ENCODE measurements around the gene CD81.

CD81 gene

GRCh38 chr11:2385156-2386151, 8.3 kb downstream of the CD81 start:
- TF ChIP-seq, protein P1, sequence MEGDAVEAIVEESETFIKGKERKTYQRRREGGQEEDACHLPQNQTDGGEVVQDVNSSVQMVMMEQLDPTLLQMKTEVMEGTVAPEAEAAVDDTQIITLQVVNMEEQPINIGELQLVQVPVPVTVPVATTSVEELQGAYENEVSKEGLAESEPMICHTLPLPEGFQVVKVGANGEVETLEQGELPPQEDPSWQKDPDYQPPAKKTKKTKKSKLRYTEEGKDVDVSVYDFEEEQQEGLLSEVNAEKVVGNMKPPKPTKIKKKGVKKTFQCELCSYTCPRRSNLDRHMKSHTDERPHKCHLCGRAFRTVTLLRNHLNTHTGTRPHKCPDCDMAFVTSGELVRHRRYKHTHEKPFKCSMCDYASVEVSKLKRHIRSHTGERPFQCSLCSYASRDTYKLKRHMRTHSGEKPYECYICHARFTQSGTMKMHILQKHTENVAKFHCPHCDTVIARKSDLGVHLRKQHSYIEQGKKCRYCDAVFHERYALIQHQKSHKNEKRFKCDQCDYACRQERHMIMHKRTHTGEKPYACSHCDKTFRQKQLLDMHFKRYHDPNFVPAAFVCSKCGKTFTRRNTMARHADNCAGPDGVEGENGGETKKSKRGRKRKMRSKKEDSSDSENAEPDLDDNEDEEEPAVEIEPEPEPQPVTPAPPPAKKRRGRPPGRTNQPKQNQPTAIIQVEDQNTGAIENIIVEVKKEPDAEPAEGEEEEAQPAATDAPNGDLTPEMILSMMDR (IDR thresholded peaks at IDR 0.05; ENCODE audit: low read depth, low read length), result no peak
- no peak overlapping the region for H3K4me3 ChIP-seq (ENCODE audit: low read depth, low read length)

DNA sequence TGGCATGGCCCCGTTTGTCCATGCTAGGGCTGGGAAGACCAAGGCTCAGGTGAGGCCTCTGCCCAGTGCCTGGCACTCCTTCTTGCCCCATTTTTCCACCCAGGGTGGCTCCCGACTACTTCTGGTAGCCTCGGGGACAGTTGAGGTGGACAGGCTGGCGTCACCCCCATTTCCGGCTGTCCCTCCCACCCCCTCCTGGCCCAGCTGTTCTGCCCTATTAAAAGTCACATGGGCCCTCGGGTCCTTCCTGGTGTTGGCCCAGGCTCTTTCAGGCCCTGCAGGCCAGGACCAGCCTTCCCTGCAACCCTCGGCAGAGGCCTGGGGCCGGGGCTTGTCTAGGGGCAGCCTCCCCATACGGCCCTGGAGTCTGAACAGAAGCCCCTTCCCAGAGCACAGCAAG, 9.5 kb downstream of the CD81 start:
- no peak overlapping the region for H3K4me3 ChIP-seq (ENCODE audit: low read depth, low read length)
- TF ChIP-seq, protein P1 (IDR thresholded peaks at IDR 0.05; ENCODE audit: low read depth, low read length), result no peak

- no peak overlapping the region for H3K4me3 ChIP-seq (ENCODE audit: low read depth, low read length)
- TF ChIP-seq, protein P1 (IDR thresholded peaks at IDR 0.05; ENCODE audit: low read depth, low read length), result no peak
Observed at GRCh38 chr11:2387266-2387987, 10.3 kb downstream of the CD81 start.

DNA sequence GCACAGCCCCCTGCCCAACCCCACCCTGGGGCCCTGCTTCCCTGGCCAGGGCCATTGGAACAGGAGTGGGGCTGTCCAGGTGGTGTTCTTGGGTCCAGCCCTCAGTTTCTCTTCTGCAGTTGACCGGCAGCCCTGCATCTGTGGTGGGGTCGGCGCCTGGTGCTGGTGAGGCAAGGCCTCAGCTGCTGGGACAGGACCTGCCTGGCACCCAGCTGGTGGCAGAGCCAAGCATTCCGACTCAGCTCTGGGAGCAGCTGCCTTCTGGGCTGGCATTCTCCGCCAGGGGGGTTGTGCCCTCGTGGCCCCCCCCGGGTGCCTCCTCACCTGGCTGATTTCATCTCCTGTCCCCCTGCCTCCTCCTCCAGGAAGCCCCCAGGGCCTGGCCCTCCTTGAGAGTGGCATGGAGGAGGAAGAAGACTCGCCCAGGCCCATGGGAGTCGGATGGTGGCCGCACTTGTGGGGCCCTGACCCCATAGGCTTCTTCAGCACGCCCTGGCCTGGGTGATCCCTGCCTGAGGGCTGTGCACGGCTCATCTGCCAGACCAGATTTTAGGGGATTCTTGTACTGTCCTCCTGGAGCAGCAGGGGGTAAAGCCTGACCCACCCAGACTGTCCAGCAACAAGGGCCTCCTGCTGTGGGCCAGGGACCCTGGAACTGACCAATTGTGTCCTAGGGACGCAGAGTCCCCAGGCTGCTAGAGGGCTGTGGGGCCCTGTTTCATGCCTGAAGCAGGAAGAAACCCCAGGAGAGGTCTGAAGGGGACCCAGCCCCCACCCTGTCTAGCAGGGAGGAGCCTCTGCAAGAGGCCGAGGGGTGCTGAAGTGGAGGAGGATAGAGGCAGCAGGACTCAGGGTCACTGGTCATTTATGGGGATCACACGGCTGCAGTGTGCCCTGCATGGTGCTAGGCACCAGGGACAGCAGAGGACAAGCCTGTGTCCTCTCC, 11.6 kb downstream of the CD81 start:
- TF ChIP-seq, protein P1 (IDR thresholded peaks at IDR 0.05; ENCODE audit: low read depth, low read length), result no peak
- no peak overlapping the region for H3K4me3 ChIP-seq (ENCODE audit: low read depth, low read length)

DNA sequence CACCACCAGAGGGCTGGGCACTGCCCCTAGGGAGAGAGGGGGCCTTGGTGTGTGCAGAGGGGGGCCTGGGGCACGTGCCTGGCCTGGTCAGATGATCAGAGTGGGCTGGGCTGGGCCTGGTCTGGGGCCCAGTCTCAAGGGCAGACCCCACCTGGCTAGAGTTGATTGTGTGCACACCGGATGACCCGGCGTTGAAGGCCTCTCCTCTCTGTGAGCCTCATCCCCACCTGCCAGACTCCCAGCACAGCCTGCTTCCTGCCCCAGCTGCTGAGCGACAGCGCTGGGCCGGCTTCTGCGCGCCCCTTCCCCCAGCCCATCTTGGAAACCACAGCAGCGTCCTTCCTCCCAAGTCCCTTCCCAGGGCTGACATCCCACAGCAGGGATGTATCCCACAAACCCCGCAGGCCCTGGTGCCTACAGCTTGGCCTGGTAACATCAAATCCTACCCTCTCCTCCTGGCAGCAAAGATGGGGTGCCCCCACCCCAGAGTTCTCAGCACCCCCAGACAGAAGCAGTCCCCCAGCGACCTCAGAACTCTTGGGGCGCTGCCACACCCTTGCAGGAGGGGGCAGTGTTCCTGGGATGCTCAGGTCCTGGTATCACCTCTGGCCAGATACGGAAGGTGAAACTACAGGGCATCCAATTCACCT, 12.4 kb downstream of the CD81 start:
- TF ChIP-seq, protein P1 (IDR thresholded peaks at IDR 0.05; ENCODE audit: low read depth, low read length), result 0 out of 2 replicates have a peak, but pooled peaks have one; percentile 15
- H3K4me3 ChIP-seq (ENCODE audit: low read depth, low read length), result no peak overlapping the region

DNA sequence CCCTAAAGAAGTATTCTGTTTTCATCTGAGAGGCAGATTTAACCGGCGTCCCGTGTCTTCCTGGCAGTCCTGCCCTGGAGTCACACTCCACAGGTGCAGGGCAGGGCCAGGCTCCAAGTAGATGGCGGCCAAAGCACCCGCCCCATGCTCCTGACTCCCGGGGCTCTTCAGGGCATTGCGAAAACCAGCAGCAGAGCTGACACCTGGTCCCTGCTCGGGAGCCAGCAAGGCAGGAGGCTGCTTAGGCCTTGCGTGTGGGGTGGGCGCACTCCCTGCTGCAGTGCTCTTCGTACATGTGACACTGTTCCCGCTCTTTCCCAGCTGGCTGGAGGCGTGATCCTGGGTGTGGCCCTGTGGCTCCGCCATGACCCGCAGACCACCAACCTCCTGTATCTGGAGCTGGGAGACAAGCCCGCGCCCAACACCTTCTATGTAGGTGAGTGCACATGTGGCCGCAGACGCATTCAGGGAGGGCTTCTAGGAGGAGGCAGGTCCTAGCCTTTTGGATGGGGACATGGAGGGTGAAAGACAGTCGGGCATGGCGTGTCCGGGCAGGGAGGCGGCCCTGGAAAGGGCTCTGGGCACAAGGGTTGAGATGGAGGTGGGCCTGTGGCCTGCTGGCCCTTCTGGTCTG, 13.1 kb downstream of the CD81 start:
- no peak overlapping the region for H3K4me3 ChIP-seq (ENCODE audit: low read depth, low read length)
- TF ChIP-seq, protein P1 (IDR thresholded peaks at IDR 0.05; ENCODE audit: low read depth, low read length), result no peak

All from WI38 (cell line).